ENCODE results near the gene NEXN. TPM values are rescaled to one million over a fixed set of nuclear protein-coding genes. Genes with fewer than 3 reads are reported as not detected.

The NEXN gene
- total and polyA plus RNA-seq, 2 of the 8 experiments (the other 6 are each of a cell fraction or from before 2014, with no cell fraction given): 0.20 to 2.9 TPM

DNA sequence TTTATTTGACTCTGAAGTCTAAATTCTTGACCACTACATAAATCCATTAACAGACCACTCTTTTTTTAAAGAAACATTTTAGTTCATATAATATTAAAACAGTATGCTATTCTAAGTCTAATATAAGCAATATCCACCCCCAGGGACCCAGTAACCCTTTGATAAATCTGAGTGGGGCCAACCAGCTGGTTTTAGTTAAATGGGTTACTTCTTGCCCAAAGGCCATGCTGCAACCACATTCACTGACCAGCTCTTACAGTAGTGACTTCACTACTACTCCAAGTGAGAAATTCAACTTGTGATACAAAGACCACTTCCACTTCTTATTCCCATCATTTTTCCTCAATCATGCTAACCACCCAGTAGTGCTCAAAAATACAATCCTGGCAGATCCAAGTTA, 70.0 kb downstream of the NEXN start (continued):
- TF ChIP-seq, protein P1, sequence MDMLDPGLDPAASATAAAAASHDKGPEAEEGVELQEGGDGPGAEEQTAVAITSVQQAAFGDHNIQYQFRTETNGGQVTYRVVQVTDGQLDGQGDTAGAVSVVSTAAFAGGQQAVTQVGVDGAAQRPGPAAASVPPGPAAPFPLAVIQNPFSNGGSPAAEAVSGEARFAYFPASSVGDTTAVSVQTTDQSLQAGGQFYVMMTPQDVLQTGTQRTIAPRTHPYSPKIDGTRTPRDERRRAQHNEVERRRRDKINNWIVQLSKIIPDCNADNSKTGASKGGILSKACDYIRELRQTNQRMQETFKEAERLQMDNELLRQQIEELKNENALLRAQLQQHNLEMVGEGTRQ (IDR thresholded peaks at IDR 0.05; ENCODE audit: low read length): no peak
- TF ChIP-seq, protein P2, sequence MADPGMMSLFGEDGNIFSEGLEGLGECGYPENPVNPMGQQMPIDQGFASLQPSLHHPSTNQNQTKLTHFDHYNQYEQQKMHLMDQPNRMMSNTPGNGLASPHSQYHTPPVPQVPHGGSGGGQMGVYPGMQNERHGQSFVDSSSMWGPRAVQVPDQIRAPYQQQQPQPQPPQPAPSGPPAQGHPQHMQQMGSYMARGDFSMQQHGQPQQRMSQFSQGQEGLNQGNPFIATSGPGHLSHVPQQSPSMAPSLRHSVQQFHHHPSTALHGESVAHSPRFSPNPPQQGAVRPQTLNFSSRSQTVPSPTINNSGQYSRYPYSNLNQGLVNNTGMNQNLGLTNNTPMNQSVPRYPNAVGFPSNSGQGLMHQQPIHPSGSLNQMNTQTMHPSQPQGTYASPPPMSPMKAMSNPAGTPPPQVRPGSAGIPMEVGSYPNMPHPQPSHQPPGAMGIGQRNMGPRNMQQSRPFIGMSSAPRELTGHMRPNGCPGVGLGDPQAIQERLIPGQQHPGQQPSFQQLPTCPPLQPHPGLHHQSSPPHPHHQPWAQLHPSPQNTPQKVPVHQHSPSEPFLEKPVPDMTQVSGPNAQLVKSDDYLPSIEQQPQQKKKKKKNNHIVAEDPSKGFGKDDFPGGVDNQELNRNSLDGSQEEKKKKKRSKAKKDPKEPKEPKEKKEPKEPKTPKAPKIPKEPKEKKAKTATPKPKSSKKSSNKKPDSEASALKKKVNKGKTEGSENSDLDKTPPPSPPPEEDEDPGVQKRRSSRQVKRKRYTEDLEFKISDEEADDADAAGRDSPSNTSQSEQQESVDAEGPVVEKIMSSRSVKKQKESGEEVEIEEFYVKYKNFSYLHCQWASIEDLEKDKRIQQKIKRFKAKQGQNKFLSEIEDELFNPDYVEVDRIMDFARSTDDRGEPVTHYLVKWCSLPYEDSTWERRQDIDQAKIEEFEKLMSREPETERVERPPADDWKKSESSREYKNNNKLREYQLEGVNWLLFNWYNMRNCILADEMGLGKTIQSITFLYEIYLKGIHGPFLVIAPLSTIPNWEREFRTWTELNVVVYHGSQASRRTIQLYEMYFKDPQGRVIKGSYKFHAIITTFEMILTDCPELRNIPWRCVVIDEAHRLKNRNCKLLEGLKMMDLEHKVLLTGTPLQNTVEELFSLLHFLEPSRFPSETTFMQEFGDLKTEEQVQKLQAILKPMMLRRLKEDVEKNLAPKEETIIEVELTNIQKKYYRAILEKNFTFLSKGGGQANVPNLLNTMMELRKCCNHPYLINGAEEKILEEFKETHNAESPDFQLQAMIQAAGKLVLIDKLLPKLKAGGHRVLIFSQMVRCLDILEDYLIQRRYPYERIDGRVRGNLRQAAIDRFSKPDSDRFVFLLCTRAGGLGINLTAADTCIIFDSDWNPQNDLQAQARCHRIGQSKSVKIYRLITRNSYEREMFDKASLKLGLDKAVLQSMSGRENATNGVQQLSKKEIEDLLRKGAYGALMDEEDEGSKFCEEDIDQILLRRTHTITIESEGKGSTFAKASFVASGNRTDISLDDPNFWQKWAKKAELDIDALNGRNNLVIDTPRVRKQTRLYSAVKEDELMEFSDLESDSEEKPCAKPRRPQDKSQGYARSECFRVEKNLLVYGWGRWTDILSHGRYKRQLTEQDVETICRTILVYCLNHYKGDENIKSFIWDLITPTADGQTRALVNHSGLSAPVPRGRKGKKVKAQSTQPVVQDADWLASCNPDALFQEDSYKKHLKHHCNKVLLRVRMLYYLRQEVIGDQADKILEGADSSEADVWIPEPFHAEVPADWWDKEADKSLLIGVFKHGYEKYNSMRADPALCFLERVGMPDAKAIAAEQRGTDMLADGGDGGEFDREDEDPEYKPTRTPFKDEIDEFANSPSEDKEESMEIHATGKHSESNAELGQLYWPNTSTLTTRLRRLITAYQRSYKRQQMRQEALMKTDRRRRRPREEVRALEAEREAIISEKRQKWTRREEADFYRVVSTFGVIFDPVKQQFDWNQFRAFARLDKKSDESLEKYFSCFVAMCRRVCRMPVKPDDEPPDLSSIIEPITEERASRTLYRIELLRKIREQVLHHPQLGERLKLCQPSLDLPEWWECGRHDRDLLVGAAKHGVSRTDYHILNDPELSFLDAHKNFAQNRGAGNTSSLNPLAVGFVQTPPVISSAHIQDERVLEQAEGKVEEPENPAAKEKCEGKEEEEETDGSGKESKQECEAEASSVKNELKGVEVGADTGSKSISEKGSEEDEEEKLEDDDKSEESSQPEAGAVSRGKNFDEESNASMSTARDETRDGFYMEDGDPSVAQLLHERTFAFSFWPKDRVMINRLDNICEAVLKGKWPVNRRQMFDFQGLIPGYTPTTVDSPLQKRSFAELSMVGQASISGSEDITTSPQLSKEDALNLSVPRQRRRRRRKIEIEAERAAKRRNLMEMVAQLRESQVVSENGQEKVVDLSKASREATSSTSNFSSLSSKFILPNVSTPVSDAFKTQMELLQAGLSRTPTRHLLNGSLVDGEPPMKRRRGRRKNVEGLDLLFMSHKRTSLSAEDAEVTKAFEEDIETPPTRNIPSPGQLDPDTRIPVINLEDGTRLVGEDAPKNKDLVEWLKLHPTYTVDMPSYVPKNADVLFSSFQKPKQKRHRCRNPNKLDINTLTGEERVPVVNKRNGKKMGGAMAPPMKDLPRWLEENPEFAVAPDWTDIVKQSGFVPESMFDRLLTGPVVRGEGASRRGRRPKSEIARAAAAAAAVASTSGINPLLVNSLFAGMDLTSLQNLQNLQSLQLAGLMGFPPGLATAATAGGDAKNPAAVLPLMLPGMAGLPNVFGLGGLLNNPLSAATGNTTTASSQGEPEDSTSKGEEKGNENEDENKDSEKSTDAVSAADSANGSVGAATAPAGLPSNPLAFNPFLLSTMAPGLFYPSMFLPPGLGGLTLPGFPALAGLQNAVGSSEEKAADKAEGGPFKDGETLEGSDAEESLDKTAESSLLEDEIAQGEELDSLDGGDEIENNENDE (IDR thresholded peaks at IDR 0.05; ENCODE audit: insufficient replicate concordance, low read length): no peak
- no peak for TF ChIP-seq SIN3A (conservative IDR thresholded peaks at IDR 0.05 in 1 of 2, IDR thresholded peaks at IDR 0.05 in 1 of 2; ENCODE audit: low read depth in 1 of 2, low read length in 2 of 2)
- TF ChIP-seq, protein P3, sequence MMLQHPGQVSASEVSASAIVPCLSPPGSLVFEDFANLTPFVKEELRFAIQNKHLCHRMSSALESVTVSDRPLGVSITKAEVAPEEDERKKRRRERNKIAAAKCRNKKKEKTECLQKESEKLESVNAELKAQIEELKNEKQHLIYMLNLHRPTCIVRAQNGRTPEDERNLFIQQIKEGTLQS (IDR thresholded peaks at IDR 0.05; ENCODE audit: insufficient read depth, low read depth, low read length): no peak
- no peak for TF ChIP-seq BRCA1 (IDR thresholded peaks at IDR 0.05; ENCODE audit: low read depth, low read length)
- TF ChIP-seq POU5F1 (IDR thresholded peaks at IDR 0.05; ENCODE audit: low read depth, low read length): no peak
